ENCODE measurements around the gene ATG9B.

Gene ATG9B

GRCh38 chr7:150977382-150978125 lies 46.7 kb downstream of the ATG9B start:
- no peak for DNase-seq

GRCh38 chr7:150976529-150977381 lies 47.5 kb downstream of the ATG9B start:
- no peak for DNase-seq

- DNase-seq = no peak
These were observed 48.6 kb downstream of the ATG9B start for GRCh38 chr7:150975536-150976319.

GRCh38 chr7:150974468-150975391 lies 49.6 kb downstream of the ATG9B start:
- DNase-seq = no peak

- no peak for DNase-seq
These were observed 50.5 kb downstream of the ATG9B start for GRCh38 chr7:150973571-150974451.

- DNase-seq = no peak
These were observed 51.6 kb downstream of the ATG9B start for GRCh38 chr7:150972741-150973140.

GRCh38 chr7:150972023-150972468 lies 52.2 kb downstream of the ATG9B start:
- DNase-seq = no peak

GRCh38 chr7:150971242-150972022 lies 52.9 kb downstream of the ATG9B start:
- no peak for DNase-seq

GRCh38 chr7:150970424-150970823 lies 53.9 kb downstream of the ATG9B start:
- no peak for DNase-seq

- DNase-seq = no peak
These were observed 54.8 kb downstream of the ATG9B start for GRCh38 chr7:150969475-150969874.

- DNase-seq = no peak
These were observed 55.4 kb downstream of the ATG9B start for GRCh38 chr7:150968734-150969372.

GRCh38 chr7:150968056-150968733 lies 56.1 kb downstream of the ATG9B start:
- no peak for DNase-seq

GRCh38 chr7:150967349-150967748 lies 56.9 kb downstream of the ATG9B start:
- no peak for DNase-seq

GRCh38 chr7:150966002-150966401 lies 58.3 kb downstream of the ATG9B start:
- no peak for DNase-seq

- no peak for DNase-seq
These were observed 58.9 kb downstream of the ATG9B start for GRCh38 chr7:150965273-150965830.
